GM23338 (cell line): ENCODE measurements around the gene CCDC69.

Experiments
- EZH2 ChIP-seq: fragments of 200-600 bp; sonication (generic); IDR thresholded peaks from one replicate; pipeline ENCODE4 v1.8.0; 2017; ENCODE audit warnings: antibody characterized with exemption, mild to moderate bottlenecking, low read depth; ENCODE audit not compliant: unreplicated experiment
- POLR2AphosphoS5 ChIP-seq: IDR thresholded peaks from 2 replicates; pipeline ENCODE4 v1.6.1; 2016; ENCODE audit warnings: antibody characterized with exemption, low read depth
- TF ChIP-seq, protein P1 (sequence below), 2 experiments: fragments of 200-600 bp in 1 of 2; sonication (generic) in 1 of 2; conservative IDR thresholded peaks; 2 replicates each; pipeline versions ENCODE4 v1.5.1 to v1.6.1; 2016 to 2017; ENCODE audit warnings: antibody characterized with exemption in 2 of 2, low read depth in 2 of 2, mild to moderate bottlenecking in 2 of 2, moderate library complexity in 1 of 2

DNA sequence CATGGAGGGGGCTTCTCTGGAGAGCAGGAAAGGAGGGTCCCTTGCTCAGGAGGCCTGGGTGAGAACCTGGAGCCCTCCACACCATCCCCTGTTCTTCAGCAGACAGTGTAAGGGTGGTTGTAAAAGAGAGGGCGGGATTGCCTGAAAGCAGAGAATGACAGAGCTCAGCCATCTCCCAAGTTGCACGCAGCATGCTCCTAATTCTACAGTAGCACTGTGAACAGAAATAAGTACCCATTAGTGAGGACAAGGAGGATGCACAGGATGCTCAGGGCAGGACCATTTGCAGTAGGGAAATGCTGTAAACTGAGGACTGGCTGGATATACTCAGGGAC lies 8.4 kb downstream of the CCDC69 start:
- no peak for TF ChIP-seq EZH2
- no peak for TF ChIP-seq POLR2AphosphoS5
- TF ChIP-seq, protein P1, sequence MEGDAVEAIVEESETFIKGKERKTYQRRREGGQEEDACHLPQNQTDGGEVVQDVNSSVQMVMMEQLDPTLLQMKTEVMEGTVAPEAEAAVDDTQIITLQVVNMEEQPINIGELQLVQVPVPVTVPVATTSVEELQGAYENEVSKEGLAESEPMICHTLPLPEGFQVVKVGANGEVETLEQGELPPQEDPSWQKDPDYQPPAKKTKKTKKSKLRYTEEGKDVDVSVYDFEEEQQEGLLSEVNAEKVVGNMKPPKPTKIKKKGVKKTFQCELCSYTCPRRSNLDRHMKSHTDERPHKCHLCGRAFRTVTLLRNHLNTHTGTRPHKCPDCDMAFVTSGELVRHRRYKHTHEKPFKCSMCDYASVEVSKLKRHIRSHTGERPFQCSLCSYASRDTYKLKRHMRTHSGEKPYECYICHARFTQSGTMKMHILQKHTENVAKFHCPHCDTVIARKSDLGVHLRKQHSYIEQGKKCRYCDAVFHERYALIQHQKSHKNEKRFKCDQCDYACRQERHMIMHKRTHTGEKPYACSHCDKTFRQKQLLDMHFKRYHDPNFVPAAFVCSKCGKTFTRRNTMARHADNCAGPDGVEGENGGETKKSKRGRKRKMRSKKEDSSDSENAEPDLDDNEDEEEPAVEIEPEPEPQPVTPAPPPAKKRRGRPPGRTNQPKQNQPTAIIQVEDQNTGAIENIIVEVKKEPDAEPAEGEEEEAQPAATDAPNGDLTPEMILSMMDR (conservative IDR thresholded peaks at IDR 0.05; ENCODE audit: low read depth in 2 of 2), result no peak
